GM15510 (cell line): ENCODE results near the gene PROM2.

Source experiments
- POLR2A ChIP-seq: IDR thresholded peaks from 3 replicates; pipeline ENCODE4 v1.6.1; 2011; ENCODE audit warnings: borderline replicate concordance; ENCODE audit not compliant: insufficient read length; ENCODE audit errors: extremely low read depth

The PROM2 gene

GRCh38 chr2:95274291-95275150, at the start of gene PROM2:
Gene PROM2 (plus strand): TSS chr2:95274449. CDS start chr2:95274586, 137 bp downstream.
- no peak for TF ChIP-seq POLR2A

GRCh38 chr2:95225658-95226057, 48.6 kb upstream of the PROM2 start:
- no peak for TF ChIP-seq POLR2A

- TF ChIP-seq POLR2A: no peak
Observed at GRCh38 chr2:95231723-95232122, 42.5 kb upstream of the PROM2 start.

GRCh38 chr2:95232232-95232631, 42.0 kb upstream of the PROM2 start:
- TF ChIP-seq POLR2A: no peak

GRCh38 chr2:95234286-95234785, 39.9 kb upstream of the PROM2 start:
- TF ChIP-seq POLR2A: no peak

- TF ChIP-seq POLR2A: no peak
Observed at GRCh38 chr2:95234816-95235215, 39.4 kb upstream of the PROM2 start.

- TF ChIP-seq POLR2A: no peak
Observed at GRCh38 chr2:95238131-95238530, 36.1 kb upstream of the PROM2 start.

GRCh38 chr2:95240091-95240490, 34.2 kb upstream of the PROM2 start:
- TF ChIP-seq POLR2A: no peak

GRCh38 chr2:95240556-95240955, 33.7 kb upstream of the PROM2 start:
- no peak for TF ChIP-seq POLR2A

- TF ChIP-seq POLR2A: no peak
Observed at GRCh38 chr2:95258271-95258670, 16.0 kb upstream of the PROM2 start.

- no peak for TF ChIP-seq POLR2A
Observed at GRCh38 chr2:95260028-95261023, 13.9 kb upstream of the PROM2 start.

GRCh38 chr2:95261602-95262001, 12.6 kb upstream of the PROM2 start:
- no peak for TF ChIP-seq POLR2A

- TF ChIP-seq POLR2A: no peak
Observed at GRCh38 chr2:95262896-95263542, 11.2 kb upstream of the PROM2 start.

GRCh38 chr2:95264624-95265023, 9.6 kb upstream of the PROM2 start:
- no peak for TF ChIP-seq POLR2A

GRCh38 chr2:95265182-95265581, 9.1 kb upstream of the PROM2 start:
- TF ChIP-seq POLR2A: no peak

GRCh38 chr2:95266781-95267430, 7.3 kb upstream of the PROM2 start:
- no peak for TF ChIP-seq POLR2A
